Vagina (tissue), 2 donors: ENCODE results near the gene PTGES3L.

ENCODE experiments used
- CTCF ChIP-seq, 3 experiments: fragments of 450-650 bp in 2 of 3; fragments of 200-600 bp in 1 of 3; sonication (generic) in 1 of 3; IDR thresholded peaks; one replicate each; pipeline ENCODE4 v1.5.1; 2017 to 2019; ENCODE audit warnings: antibody characterized with exemption in 3 of 3, mild to moderate bottlenecking in 2 of 3, moderate library complexity in 2 of 3
- POLR2A ChIP-seq, 2 donors: fragments of 450-650 bp; IDR thresholded peaks; one replicate each; pipeline ENCODE4 v1.6.1; 2017; ENCODE audit warnings: antibody characterized with exemption in 2 of 2, mild to moderate bottlenecking in 2 of 2, moderate library complexity in 2 of 2

- TF ChIP-seq POLR2A (IDR thresholded peaks at IDR 0.05) = no peak
- no peak for TF ChIP-seq CTCF (IDR thresholded peaks at IDR 0.05)
Measured at GRCh38 chr17:43016216-43016615, 36.3 kb upstream of the PTGES3L start.
